ENCODE measurements around the gene SLC26A11.
A peak's percentile ranks its signal among the peaks of the same experiment; 100 is the strongest.
"Not testable (repeated sequence)": the region's sequence is repeated elsewhere in the genome, so short reads cannot be mapped to it uniquely, and the experiment has no call there.

SLC26A11 gene

DNA sequence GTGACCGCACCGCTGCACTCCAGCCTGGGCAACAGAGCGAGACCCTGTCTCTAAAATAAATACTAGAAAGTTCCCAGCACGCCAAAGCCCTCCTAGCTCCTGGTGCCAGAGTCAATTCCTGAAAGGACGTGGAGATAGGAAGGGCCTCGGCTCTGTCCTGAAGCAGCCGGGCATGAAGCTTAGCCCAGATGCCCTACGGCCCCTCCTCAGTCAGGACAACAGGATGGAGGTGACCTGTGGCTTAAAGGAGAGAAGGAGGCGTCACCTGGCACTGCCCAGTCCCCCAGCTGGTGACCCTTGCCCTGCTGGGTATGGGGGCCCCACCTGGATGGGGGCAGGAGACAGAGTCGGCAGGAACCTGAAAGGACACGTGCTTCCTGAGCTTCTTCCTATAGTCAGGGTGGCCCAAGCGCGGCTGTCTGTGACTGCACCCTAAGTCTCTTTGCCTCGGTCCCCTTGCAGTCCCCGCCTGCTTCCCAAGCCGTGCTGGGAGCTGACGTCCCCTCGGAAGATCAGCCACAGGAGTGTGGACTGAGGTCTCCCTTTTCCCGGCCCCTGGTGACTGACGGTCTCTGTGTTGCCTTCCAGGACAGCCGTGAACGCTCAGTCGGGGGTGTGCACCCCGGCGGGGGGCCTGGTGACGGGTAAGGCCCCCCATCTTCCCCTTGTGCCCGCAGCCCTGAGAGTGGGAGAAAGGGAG lies 25.5 kb downstream of the SLC26A11 start:
- DNase-seq: no peak

DNA sequence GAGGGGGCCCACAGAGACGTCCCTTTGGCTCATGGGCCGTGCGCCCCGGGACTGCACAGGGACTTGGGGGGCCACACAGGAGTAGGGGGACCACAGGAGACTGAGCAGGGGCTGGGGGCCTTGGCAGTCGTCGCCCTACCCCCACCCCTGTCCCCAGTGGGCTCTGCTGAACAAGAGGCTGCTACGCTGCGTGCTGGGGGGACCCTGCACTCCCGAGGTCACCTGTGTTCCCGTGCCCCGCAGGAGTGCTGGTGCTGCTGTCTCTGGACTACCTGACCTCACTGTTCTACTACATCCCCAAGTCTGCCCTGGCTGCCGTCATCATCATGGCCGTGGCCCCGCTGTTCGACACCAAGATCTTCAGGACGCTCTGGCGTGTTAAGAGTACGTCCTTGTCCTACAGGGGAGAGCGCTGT lies 26.0 kb downstream of the SLC26A11 start:
- no peak for DNase-seq

DNA sequence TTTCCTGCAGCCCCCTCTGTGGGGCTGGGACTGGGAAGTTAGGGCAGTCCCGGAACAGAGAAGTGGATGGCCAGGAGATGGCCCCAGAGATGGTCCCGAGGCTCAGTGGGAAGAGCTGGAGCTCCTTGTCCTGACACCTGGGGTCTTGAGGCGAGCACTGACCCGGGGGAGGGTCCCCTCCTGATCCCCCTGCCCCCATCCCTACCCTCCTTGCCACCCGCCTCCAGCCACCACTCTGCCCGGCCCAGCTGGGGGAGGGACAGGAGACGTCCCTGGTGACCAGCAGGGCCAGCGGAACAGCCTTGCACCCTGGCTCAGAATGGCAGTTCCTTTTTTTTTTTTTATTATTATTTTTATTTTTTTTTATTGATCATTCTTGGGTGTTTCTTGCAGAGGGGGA lies 26.5 kb downstream of the SLC26A11 start:
- DNase-seq: no peak

DNA sequence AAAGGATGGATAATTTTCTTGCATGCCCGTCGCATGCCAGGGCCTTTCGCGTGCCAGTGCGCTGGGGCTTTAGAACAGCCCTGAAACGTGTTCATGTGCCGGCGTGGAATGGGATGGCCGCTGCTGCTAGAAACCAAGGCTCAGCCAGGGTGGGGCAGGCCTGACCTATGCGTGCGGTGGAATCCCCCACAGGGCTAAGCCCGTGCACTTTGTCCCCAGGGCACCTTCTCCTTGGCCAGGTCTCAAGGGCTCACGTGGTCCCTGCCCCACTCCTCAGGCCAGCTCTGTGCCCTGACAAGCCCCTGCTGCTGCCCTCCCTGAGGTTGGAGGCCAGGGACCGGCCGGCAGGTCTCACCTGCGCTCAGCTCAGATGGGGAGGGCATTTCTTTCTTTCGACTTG lies 27.3 kb downstream of the SLC26A11 start:
- DNase-seq: no peak

DNA sequence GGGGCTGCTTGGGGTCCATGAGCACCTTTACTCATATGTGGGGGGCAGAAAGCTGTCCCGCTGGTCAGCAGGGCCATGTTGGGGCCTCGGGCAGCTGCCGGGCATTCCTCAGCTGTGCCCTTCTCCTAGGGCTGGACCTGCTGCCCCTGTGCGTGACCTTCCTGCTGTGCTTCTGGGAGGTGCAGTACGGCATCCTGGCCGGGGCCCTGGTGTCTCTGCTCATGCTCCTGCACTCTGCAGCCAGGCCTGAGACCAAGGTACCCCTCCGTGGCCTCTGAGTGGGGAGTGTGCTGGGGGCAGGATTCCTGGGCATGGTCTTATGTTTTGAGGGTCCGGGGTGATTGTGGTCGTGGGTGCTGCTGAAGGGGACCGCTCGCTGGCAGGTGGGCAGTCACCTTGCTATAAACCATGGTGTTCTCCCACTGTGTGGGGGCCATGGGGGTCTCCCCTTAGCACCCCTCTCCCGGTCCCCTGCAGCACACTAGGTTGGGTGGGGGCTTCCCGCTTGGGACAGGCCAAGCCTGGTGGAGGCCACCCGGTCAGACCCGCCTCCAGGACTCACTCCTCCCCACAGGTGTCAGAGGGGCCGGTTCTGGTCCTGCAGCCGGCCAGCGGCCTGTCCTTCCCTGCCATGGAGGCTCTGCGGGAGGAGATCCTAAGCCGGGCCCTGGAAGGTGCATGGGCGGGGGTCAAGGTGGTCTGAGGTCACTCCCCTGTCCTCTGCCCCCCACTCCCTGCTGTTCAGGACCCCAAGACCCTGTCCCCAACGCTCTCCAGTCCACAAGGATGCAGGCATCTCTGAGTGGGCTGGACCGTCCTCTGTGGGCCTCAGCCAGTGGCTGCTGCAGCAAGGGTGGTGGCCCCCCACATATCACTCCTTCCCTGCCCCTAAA lies 28.0 kb downstream of the SLC26A11 start:
- no peak for DNase-seq

DNA sequence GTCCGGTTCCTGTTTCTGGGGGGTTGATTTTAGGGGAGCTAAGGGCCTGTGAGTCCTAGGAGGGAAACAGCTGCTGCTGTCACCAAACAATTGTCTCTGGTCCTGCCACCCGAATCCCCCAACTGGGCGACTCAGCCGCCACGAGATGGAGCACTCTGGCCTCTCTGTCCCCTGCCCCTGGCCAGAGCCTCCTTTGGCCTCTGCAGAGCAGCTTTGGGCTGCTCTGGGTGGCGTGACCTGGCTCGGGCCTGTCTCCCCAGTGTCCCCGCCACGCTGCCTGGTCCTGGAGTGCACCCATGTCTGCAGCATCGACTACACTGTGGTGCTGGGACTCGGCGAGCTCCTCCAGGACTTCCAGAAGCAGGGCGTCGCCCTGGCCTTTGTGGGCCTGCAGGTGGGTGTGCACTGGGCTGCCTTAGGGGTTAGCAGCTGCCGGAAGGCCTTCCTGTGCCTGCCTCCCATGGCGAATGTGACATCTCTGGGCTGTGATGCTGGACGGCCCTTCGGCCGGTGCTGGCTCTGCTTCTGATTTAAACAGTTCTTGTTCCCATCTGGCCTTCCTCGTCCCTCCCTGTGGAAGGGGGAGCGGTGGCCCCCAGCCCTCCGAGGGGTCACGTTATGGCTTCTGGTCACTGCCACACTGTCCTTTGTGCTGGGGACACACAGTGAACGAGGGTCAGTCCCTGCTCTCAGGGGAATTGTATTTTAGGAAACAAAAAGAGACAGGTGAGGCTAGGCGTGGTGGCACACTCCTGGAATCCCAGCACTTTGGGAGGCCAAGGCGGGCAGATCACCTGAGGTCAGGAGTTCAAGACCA lies 28.9 kb downstream of the SLC26A11 start:
- DNase-seq: no peak

DNA sequence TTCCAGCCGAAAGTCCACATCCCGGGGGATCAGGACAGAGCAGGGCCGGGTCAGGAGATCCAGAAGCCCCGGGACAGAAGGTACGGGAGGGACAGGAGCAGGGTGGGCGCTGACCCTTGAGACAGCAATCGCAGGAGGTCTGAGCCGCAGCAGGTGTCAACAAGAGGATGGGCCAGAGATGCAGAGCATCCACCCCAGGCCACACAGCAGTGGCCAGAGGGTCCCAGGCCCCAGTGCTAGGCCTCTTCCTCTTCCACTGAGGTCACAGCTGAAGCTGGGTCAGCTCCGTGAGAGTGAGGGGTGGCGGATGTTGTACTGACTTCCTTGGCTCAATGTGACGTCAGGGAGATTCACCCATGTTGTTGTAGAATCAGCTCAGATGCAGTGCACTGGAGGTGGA lies 31.7 kb downstream of the SLC26A11 start:
- no peak for DNase-seq

DNA sequence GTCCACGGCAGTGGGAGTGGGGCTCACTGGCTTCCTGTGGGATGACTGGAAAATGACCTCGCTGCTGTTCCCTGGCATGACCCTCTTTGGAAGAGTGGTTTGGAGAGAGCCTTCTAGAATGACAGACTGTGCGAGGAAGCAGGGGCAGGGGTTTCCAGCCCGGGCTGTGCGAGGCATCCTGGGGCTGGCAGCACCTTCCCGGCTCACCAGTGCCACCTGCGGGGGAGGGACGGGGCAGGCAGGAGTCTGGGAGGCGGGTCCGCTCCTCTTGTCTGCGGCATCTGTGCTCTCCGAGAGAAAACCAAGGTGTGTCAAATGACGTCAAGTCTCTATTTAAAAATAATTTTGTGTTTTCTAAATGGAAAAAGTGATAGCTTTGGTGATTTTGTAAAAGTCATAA lies 32.6 kb downstream of the SLC26A11 start:
- DNase-seq: peak; percentile 25

DNA sequence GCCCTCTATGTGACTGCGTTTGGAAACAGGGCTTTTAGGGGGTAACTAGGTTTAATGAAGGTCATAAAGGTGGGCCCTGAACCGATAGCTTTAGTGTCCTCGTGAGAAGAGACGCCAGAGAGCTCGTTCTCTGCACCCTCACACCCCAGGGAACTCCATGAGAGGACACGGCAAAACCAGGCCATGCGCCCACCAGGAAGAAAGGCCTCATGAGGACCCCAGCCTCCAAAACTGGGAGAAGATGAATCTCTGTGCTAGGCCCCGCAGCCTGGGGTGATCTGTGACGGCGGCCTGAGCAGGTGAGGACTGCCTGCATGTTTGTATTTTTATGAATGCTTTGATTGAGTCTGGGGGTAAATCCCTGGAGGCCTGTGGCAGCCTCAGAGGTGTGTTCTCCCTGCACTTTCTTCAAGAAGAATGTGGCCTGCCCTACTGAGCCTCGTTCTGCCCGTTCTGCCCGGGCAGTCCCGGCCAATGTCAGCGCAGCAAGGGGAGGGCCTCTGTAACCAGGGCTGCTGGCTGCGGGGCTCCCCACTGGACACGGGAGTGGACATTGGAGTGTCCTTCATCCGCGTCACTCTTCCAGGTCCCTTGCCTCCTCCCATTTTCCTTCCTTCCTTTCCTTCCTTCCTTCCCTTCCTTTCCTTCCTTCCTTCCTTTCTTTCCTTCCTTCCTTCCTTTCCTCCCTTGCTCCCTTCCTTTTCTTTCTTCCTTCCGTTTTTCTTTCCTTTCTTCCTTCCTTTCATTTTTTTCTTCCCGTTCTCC lies 33.6 kb downstream of the SLC26A11 start:
- DNase-seq: no peak

DNA sequence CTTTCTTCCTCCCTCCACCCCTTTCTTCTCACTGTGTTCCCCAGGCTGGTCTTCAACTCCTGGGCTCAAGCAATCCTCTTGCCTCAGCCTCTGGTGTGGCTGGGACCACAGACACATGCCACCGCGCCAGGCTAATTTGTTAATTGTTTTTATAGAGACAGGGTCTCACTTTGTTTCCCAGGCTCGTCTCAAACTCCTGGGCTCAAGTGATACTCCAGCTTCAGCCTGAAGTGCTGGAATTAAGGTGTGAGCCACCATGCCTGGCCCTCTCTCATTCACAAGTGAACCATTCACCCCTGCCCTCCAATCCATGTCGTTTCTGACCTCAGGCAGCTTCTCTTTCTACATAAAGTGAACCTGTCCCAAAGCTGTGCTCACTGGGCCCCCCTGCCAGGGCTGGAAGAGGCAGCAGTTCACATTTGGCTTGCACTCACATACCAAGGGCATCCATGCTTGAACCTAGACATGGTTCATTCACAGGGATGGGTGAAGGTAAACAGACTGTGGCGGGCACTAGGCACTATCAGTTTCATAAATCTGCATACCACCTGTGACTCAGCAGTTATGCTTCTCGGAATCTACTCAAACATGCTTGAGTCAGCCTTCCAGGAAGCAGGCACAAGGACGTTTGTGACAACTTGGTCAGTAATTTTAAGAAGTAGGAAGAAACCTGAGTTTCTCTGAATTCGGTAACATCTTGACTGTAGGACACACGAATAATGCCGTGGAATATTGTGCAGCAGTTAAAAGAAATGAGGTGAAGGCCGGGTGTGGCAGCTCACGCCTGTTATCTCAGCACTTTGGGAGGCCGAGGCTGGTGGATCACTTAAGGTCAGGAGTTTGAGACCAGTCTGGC lies 34.4 kb downstream of the SLC26A11 start:
- DNase-seq: peak; percentile 76

DNA sequence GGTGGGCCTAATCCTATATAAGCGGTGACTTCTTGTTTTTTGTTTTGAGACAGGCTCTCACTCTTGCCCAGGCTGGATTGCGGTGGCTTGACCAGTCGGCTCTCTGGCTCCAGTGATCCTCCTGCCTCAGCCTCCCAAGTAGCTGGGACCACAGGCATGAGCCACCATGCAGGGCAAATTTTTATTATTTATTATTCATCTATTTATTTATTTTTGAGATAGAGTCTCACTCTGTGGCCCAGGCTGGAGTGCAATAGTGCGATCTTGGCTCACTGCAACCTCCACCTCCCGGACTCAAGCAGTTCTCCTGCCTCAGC lies 35.8 kb downstream of the SLC26A11 start:
- no peak for DNase-seq

DNA sequence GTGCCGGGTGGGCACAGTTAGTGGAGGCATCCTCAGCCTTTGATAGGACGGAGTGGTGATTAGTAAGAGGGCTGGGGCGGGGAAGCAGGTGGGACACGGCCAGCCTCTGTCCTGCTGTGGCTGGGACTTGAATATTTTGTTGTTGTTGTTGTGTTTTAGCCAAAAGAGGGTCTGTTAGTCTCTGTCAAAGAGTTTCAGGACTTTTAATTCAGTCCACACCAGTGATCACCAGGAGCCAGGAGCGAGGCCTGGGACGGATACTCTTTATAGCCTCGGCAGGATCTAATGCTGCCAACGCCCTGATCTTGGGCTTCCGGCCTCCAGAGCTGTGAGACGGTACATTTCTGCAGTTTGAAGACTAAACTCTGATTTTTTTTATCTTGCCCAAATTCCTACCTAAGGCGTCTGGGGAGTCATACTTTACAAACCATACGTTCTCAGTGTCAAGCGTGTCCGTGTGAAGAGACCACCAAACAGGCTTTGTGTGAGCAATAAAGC lies 37.5 kb downstream of the SLC26A11 start:
- DNase-seq: no peak

DNA sequence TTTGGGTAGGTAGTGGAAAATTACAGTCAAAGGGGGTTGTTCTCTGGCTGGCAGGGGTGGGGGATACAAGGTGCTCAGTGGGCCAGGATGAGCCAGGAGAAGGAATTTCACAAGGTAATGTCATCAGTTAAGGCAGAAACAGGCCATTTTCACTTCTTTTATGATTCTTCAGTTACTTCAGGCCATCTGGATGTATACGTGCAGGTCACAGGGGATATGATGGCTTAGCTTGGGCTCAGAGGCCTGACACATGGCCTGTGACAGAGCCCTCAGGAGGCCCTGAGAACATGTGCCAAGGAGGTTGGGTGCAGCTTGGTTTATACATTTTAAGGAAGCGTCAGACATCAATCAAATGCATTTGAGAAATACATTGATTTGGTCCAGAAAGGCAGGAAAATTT lies 38.1 kb downstream of the SLC26A11 start:
- not testable (repeated sequence) for DNase-seq

DNA sequence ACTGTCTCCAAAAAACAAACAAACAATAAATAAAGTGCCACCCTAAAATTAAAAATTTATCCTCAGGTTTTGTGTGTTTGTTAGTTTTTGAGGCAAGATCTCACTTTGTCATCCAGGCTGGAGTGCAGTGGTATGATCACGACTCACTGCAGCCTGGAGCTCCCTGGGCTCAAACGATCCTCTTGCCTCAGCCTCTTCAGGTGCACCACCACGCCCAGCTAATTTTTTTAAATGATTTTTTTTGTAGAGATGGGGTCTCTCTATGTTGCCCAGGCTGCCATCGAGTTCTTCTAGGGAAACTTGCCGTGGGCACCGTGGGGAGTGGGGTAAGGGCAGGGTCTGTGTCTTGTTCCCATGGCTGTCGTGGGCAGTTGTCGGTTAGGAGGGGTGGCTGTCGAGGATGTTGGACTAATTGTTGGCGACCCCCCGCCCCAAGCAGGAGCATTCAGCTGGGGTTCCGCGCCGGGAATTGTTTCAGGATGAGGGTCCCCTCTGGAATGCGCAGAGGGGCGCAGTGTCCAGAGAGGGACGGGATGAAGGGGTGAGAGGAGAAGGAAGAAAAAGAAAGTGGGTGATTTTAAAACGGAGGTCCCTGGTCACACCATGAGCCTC lies 39.3 kb downstream of the SLC26A11 start:
- no peak for DNase-seq

DNA sequence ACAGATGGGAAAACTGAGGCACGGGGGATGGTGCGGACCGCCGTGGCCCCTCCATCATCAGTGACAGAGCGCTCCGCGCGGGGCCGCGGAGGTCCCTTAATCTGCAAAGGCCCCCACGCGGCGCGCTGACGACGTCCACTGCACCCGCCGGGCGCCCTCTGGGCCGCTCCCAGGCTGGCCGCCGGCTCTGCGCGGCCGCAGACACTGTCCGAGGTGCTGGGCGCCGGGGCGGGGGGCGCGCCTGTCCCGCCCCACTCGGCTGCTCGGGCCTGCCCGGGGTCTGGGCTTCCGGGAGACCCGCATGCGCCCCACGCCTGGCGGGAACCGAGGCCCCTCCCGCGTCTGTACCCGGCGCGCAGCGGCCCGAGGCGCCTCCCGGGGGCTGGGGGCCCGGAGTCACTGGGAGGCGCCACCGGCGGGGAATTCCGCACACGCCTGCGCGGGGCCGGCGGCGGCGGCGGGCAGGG lies 39.9 kb downstream of the SLC26A11 start:
- DNase-seq: peak; percentile 35

DNA sequence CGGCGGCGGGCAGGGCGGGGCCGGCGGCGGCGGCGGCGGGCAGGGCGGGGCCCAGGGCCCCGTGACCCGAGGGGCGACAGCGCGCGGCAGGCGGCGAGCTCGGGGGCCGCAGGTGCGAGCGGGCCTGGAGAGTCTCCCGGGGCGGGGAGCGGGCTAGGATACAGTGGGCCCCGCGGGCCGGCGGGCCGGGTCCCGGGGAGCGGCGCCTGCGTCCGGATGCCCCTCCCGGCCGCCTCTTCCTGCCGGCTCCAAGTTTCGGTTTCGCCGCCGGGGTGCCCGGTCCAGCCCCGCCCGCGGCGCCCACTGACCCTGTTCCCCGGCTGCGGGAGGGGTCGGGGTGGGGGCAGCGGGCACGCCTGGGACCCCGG lies 40.5 kb downstream of the SLC26A11 start, which contains the start of gene RNF213:
Gene RNF213 (plus strand): TSS at position 62 of the 368 bp plus-strand sequence. CDS start 2,830 bp downstream, outside the sequence.
- no peak for DNase-seq

DNA sequence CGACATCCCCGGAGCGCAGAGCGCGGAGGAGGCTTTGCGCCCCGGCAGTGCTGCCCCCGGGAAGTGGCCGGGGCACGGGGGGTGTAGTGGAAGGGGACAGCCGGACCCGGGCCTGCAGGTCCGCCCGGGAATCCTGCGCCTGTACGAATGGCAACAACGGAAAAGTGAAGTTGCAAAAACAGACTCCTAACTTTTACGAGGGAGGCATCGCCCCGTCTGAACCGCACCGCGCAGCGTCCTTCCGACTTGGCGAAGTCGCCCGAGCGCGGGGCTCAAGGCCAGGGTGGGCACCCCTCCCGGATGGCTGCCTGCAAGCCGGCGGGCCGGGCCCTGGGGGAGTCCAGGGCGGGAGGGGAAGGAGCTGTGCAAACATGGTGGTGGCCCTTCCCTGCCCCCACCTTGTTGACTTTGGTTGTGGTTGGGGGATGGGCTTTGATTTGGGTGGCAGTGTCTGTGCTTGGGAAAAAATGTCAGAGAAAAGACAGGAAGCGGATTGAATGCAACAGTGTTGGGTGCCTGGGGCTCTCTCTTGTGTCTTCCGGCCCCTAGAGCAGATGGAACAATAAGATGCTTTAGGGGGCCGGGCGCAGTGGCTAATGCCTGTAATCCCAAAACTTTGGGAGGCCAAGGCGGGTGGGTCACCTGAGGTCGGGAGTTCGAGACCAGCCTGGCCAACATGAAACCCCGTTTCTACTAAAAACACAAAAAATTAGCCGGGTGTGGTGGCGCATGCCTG lies 41.1 kb downstream of the SLC26A11 start:
- DNase-seq: no peak

DNA sequence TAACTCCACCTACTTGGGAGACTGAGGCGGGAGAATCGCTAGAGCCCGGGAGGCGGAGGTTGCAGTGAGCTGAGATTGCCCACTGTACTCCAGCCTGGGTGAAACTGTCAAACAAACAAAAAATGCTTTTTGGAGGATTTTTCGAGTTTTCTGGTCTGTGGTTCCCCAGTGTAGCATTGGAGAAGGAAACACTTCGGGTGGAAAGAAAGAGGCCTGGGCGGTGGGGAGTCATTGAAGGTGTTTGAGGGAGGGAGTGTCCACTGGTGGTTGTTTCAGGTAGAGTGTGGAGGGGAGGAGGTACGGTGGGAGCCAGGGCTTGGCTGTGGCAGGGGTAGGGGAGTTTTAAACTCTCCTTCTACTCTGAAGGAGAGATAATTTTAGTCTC lies 41.7 kb downstream of the SLC26A11 start:
- no peak for DNase-seq

DNA sequence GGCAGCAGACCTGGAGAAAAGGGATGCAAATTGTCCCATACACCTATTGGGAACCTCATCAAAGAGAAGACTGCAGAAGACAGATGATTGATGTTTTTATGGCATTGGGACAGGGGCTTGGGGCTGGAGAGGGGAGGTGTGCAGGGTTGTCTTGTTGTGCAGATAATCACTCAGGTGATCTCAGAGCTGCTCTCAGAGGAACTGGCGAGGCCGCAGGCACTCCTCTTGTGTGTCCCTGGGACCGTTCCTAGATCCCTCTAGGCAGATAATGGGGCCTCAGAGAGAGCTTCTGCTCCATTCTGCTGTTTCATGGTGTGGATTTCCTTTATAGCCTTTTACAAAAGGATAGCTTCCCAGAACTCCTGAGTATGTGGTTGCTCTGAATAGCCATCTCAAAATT lies 42.1 kb downstream of the SLC26A11 start:
- DNase-seq: no peak

DNA sequence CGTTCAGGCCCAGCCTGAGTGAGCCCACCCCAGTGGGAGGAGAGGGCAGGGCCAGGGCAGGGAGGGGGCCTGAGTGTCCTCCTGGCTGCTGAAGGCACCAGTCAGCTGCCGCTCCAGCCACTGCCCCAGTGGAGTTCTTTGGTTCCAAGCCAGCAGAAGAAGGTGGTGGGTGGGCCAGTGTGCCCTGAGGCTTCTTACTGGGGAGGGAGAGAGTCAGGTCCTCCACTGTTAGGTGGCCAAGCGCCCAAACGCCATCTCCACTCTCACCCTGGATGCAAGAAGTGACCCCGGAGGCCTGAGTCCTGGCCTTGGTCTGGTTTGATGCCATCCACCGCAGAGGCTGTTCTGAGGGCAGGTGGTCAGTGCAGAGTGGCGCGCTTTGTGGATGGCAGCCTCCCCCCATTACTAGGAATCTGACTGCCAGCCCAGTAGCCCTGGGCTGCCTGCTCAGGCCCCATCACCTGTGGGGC lies 42.6 kb downstream of the SLC26A11 start:
- DNase-seq: no peak

Measured in NCI-H2029 (cell line).